ENCODE measurements around the gene FAM20A.
"Not testable (repeated sequence)": the region's sequence is repeated elsewhere in the genome, so short reads cannot be mapped to it uniquely, and the experiment has no call there.

Gene FAM20A

DNA sequence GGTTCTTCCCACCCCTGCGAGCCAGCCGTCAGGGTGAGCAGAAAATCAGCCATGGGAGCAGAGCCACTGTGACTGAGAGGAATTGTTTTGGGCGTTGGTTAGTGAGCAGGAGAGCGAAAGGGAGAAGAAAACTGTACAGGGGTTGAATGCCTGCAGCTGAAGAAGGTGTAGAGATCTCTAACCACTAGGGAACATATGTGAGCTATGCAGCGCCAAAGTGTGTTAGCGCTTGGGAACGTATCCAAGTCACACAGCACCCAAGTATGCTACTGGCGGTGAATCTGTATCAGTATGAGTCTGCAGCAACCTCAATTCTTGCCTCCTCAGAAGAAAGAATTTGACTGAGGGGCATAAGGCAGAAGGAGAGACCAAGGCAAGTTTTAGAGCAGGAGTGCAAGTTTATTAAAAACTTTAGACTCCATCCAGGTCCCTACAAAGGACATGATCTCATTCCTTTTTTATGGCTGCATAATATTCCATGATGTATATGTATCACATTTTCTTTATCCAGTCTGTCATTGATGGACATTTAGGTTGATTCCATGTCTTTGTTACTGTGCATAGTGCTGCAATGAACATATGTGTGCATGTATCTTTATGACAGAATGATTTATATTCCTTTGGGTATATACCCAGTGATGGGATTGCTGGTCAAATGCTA, 108.6 kb downstream of the FAM20A start:
- not testable (repeated sequence) for DNase-seq (ENCODE audit: low read depth)

DNA sequence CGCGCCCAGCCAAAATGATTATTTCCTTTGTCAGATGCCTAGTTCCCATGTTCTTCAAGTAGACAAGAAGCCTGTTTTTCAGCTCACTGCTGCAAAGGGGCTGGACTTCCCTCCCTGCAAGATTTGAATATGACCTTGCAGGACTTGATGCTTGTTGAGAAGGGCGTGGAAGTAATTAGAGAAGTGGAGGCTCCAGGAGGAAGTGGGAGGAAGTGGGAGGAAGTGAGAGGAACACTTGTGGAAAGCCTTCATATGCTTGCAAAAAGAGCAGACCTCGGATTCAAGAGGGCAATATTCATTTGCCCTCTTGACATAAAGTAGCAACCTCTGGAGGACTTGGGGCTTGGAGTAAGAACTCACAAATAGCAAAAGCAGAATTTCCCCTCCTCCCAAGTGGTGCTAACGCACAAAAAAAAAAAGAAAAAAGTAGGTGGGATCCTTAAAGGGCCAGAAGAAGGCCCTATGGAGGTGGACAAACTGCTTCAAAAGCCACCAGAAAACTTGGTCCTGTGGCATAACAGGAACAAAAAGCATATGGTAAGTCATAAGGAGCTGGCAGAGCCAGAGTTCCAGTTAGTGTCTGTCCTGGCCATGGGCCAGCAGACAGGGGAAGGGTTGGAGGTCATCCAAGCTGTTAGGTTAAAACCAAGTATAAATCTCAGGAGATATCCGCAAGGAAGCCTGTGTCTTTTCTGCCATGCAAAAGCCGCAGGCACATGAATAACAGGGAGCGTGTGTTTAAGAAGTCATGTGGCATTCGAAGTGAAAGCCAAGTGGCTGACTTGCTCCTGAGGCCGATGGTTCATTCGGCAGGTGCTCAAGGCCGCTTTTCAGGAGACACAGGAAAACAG, 109.6 kb downstream of the FAM20A start:
- DNase-seq (ENCODE audit: low read depth) = no peak

DNA sequence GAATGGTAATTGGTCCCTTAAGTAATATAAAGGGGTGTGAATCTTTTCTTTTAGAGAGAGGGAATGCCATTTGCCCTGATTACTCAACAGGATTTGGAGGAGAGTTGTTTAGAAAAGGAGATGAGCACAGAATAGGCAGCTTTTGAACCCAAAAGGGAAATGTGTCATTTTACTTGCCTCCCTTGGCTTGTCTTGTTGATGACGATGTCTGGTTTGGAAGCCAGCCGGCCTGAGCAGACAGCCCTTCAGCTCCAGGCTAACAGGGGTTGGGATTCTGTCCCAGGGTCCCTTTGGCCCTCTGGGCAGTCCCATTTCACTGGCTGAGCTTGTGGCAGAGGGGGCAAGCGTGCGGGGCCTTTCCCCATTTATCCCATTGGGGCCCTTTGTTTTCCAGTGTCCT, 111.2 kb downstream of the FAM20A start:
- DNase-seq (ENCODE audit: low read depth) = peak; percentile 17
